B cell (primary cell): ENCODE results near the gene PSMD2. TPM values are rescaled to one million over a fixed set of nuclear protein-coding genes. Genes with fewer than 3 reads are reported as not detected.

Experiments used
- ATAC-seq: fragments of 200-7000 bp; cut with Tn5 transposase; one replicate; pipeline ENCODE4 v1.10.0; 2021; ENCODE audit warnings: low read depth, mild to moderate bottlenecking, moderate number of reproducible peaks, moderate library complexity
- CTCF ChIA-PET: fragments of 350-600 bp; sonication (Branson Sonifier 250); formaldehyde crosslinking; loops from one replicate; lab custom pipeline; 2021; ENCODE audit warnings: antibody characterized with exemption, inconsistent platforms; lab: Charles Lee
- POLR2A ChIA-PET: fragments of 350-600 bp; sonication (Branson Sonifier 250); formaldehyde crosslinking; loops from one replicate; lab custom pipeline; 2021; ENCODE audit warnings: antibody characterized with exemption; lab: Charles Lee
- DNase-seq: peaks from one replicate; pipeline ENCODE4 v3.0.0; 2013
- H2AFZ ChIP-seq: 2 replicates; pipeline ENCODE4 v1.6.1; 2012; ENCODE audit warnings: mild to moderate bottlenecking, low read depth, low read length; ENCODE audit not compliant: insufficient read depth, poor library complexity, severe bottlenecking
- H3K27ac ChIP-seq, 2 donors: 1 replicate in 1 of 2; 2 replicates in 1 of 2; pipeline ENCODE4 v1.5.1; 2012 to 2013; ENCODE audit warnings: low read length in 2 of 2, mild to moderate bottlenecking in 2 of 2, moderate library complexity in 1 of 2
- H3K27me3 ChIP-seq, 4 experiments: fragments of 200-600 bp in 1 of 4; sonication (generic) in 1 of 4; replicated peaks in 1 of 4; 1 replicate in 2 of 4; 2 replicates in 2 of 4; pipeline versions ENCODE4 v1.6.1 to v1.7.0; 2013 to 2016; ENCODE audit warnings: low read length in 3 of 4, mild to moderate bottlenecking in 2 of 4, mixed read lengths in 1 of 4, moderate library complexity in 1 of 4; ENCODE audit not compliant: insufficient read depth in 4 of 4, control insufficient read depth in 3 of 4; ENCODE audit errors: control extremely low read depth in 1 of 4
- H3K36me3 ChIP-seq, 2 experiments: replicated peaks in 1 of 2; 1 replicate in 1 of 2; 2 replicates in 1 of 2; pipeline versions ENCODE4 v1.6.1 to v1.7.1; 2013; ENCODE audit warnings: low read length in 1 of 2; ENCODE audit not compliant: insufficient read depth in 2 of 2, control insufficient read depth in 1 of 2; ENCODE audit errors: control extremely low read depth in 1 of 2, extremely low read depth in 1 of 2
- H3K4me1 ChIP-seq, 2 donors: fragments of 200-600 bp in 1 of 2; sonication (generic) in 1 of 2; 1 replicate in 1 of 2; 2 replicates in 1 of 2; pipeline versions ENCODE4 v1.5.1 to v1.6.1; 2013 to 2017; ENCODE audit warnings: low read length in 2 of 2; ENCODE audit not compliant: control insufficient read depth in 2 of 2, insufficient read depth in 2 of 2
- H3K4me2 ChIP-seq: replicated peaks from 2 replicates; pipeline ENCODE3; 2012; ENCODE audit warnings: mild to moderate bottlenecking, low read depth, low read length; ENCODE audit not compliant: poor library complexity, severe bottlenecking
- H3K4me3 ChIP-seq, 5 experiments: fragments of 200-600 bp in 1 of 5; sonication (generic) in 1 of 5; 1 replicate in 3 of 5; 2 replicates in 2 of 5; pipeline versions ENCODE4 v1.5.1 to v1.7.0; 2011 to 2016; ENCODE audit warnings: low read length in 4 of 5, mild to moderate bottlenecking in 4 of 5, low read depth in 2 of 5, control low read depth in 1 of 5, moderate library complexity in 1 of 5; ENCODE audit not compliant: insufficient read depth in 1 of 5; ENCODE audit errors: control extremely low read depth in 1 of 5, extremely low read depth in 1 of 5
- H3K79me2 ChIP-seq: fragments of 200-600 bp; sonication (generic); one replicate; pipeline ENCODE4 v1.6.0; 2016; ENCODE audit warnings: low read length; ENCODE audit not compliant: control insufficient read depth, insufficient read depth
- H3K9ac ChIP-seq: fragments of 200-600 bp; sonication (generic); 2 replicates; pipeline ENCODE4 v1.6.1; 2017; ENCODE audit warnings: mild to moderate bottlenecking, low read length, moderate library complexity
- H3K9me3 ChIP-seq, 3 donors: one replicate each; pipeline versions ENCODE4 v1.6.1 to v1.7.1; 2013; ENCODE audit warnings: low read length in 2 of 3; ENCODE audit not compliant: control insufficient read depth in 2 of 3, insufficient read depth in 1 of 3; ENCODE audit errors: control extremely low read depth in 1 of 3
- H4K20me1 ChIP-seq: 2 replicates; pipeline ENCODE4 v1.6.0; 2012; ENCODE audit warnings: mild to moderate bottlenecking, low read length; ENCODE audit not compliant: insufficient read depth, control insufficient read depth, poor library complexity, severe bottlenecking
- H3K27ac Mint-ChIP-seq: one replicate; pipeline ENCODE4 v1.8.0; 2021; ENCODE audit warnings: mixed read lengths
- H3K27me3 Mint-ChIP-seq: one replicate; pipeline ENCODE4 v1.8.0; 2021; ENCODE audit warnings: mixed read lengths
- H3K4me1 Mint-ChIP-seq: one replicate; pipeline ENCODE4 v1.8.0; 2021; ENCODE audit warnings: mixed read lengths
- H3K4me3 Mint-ChIP-seq: one replicate; pipeline ENCODE4 v1.8.0; 2021; ENCODE audit warnings: mixed read lengths
- H3K9me3 Mint-ChIP-seq: one replicate; pipeline ENCODE4 v1.8.0; 2022; ENCODE audit warnings: mixed read lengths; ENCODE audit not compliant: insufficient read depth
- CTCF ChIP-seq: fragments of 200-600 bp; IDR thresholded peaks from one replicate; pipeline ENCODE4 v1.8.0; 2022; ENCODE audit warnings: antibody characterized with exemption, mild to moderate bottlenecking
- EZH2 ChIP-seq: IDR thresholded peaks from 2 replicates; pipeline ENCODE4 v1.6.1; 2012; ENCODE audit warnings: borderline replicate concordance, low read depth, mild to moderate bottlenecking, moderate library complexity, low read length; ENCODE audit not compliant: insufficient read depth, poor library complexity, severe bottlenecking
- WGBS: methylation state at CpG from one replicate; pipeline ENCODE4 v1.1.5; 2013; ENCODE audit warnings: missing lambda C conversion rate; ENCODE audit not compliant: insufficient coverage; 5-methylcytosine and 5-hydroxymethylcytosine counted together
- intact Hi-C: fragments of 100-400 bp; cut with micrococcal nuclease; formaldehyde crosslinking; loops from one replicate; pipeline ENCODE4 v1.10.0; 2022
- polyA plus RNA-seq: library from polyadenylated mRNA; depleted of rRNA; stranded (reverse); fragments of >200 nt; gene quantifications from 2 replicates; pipeline ENCODE4 v1.2.3, GENCODE V29; 2012
- total RNA-seq, 2 donors: library from RNA; stranded (reverse); fragments of 120-200 nt in 1 of 2; gene quantifications; 1 replicate in 1 of 2; 2 replicates in 1 of 2; pipeline versions ENCODE4 v1.2.3 to v1.2.4, GENCODE V29; 2013 to 2022

Gene PSMD2
- total and polyA plus RNA-seq, 2 donors (not counting 1 experiment from before 2014, with no cell fraction given) = 79.4 to 140 TPM

GRCh38 chr3:184291044-184291737 is 7.8 kb upstream of the PSMD2 start:
- intact Hi-C loops = no loop called here
- Mint-ChIP-seq H3K4me1 (no peaks in the 10 kb centered on the region), H3K4me3 (no peak overlapping the region), H3K27ac (no peak overlapping the region), H3K9me3 (no peaks in the 10 kb centered on the region), H3K27me3 (peaks cover 17% of the 10 kb centered on the region)
- H3K4me1 ChIP-seq = no peaks in the 10 kb centered on the region
- H3K27me3 ChIP-seq = peaks cover 0 to 10% (median 5%) of the 10 kb centered on the region in 4 experiments
- no peak overlapping the region for H3K27ac ChIP-seq
- H2AFZ ChIP-seq = no peak overlapping the region
- ChIA-PET CTCF (interaction anchor here (0.9 kb wide), 1 partner anchor 396 kb away, joined by 3 read pairs; no protein-coding TSS in a partner anchor), POLR2A (no interaction called here)
- TF ChIP-seq EZH2 (no peak), CTCF (no peak)
- H3K9me3 ChIP-seq = no peaks in the 10 kb centered on the region
- DNase-seq (no peak), ATAC-seq (no peak)
- no peak overlapping the region for H3K9ac ChIP-seq
- no peaks in the 10 kb centered on the region for H4K20me1 ChIP-seq
- no peaks in the 10 kb centered on the region for H3K36me3 ChIP-seq
- 91% methylated on average over 22 of the region's 22 CpGs for WGBS
- H3K4me3 ChIP-seq = no peak overlapping the region
- no peak overlapping the region for H3K4me2 ChIP-seq
- no peaks in the 10 kb centered on the region for H3K79me2 ChIP-seq

- no peaks in the 10 kb centered on the region for H3K9me3 Mint-ChIP-seq
- CTCF ChIA-PET = no interaction called here
Observed at GRCh38 chr3:184291738-184292445, 7.1 kb upstream of the PSMD2 start.

More at GRCh38 chr3:184291738-184292445, 7.1 kb upstream of the PSMD2 start:
- Histone ChIP-seq H4K20me1 (no peaks in the 10 kb centered on the region), H3K4me3 (no peak overlapping the region), H3K4me1 (no peaks in the 10 kb centered on the region), H3K9me3 (no peaks in the 10 kb centered on the region), H3K79me2 (no peaks in the 10 kb centered on the region), H3K9ac (no peak overlapping the region), H3K27ac (no peak overlapping the region), H3K4me2 (no peak overlapping the region), H2AFZ (no peak overlapping the region), H3K36me3 (no peaks in the 10 kb centered on the region), H3K27me3 (peaks cover 0 to 10% (median 3%) of the 10 kb centered on the region in 4 experiments)
- peaks cover 15% of the 10 kb centered on the region for H3K27me3 Mint-ChIP-seq
- no peak for DNase-seq
- no peak overlapping the region for H3K27ac Mint-ChIP-seq
- WGBS = 99% methylated on average over 20 of the region's 21 CpGs
- intact Hi-C loops = no loop called here
- TF ChIP-seq CTCF = no peak
- H3K4me1 Mint-ChIP-seq = no peaks in the 10 kb centered on the region
- no peak for ATAC-seq
- no peak overlapping the region for H3K4me3 Mint-ChIP-seq
- POLR2A ChIA-PET = no interaction called here
